H9 (cell line): ENCODE data around the gene SLC22A8. TPM values are rescaled to one million over a fixed set of nuclear protein-coding genes. Genes with fewer than 3 reads are reported as not detected.

Source experiments
- DNase-seq: peaks from one replicate; pipeline ENCODE4 v3.0.0-alpha.2; 2017
- H2AFZ ChIP-seq: one replicate; pipeline ENCODE4 v1.6.1; 2013; ENCODE audit warnings: mild to moderate bottlenecking, low read length, control low read depth, moderate library complexity
- H2AK5ac ChIP-seq: 2 replicates; pipeline ENCODE4 v1.6.1; 2013; ENCODE audit warnings: low read length, control low read depth, mixed read lengths; ENCODE audit not compliant: insufficient read length
- H2BK120ac ChIP-seq: one replicate; pipeline ENCODE4 v1.6.1; 2013; ENCODE audit warnings: low read depth, mild to moderate bottlenecking, low read length, control low read depth, inconsistent platforms; ENCODE audit not compliant: poor library complexity, severe bottlenecking
- H2BK12ac ChIP-seq: 2 replicates; pipeline ENCODE4 v1.6.1; 2013; ENCODE audit warnings: low read length, control low read depth, mixed read lengths, low read depth; ENCODE audit not compliant: insufficient read length
- H2BK15ac ChIP-seq: 2 replicates; pipeline ENCODE4 v1.6.1; 2013; ENCODE audit warnings: low read depth, low read length, control low read depth
- H2BK20ac ChIP-seq: one replicate; pipeline ENCODE4 v1.6.1; 2013; ENCODE audit warnings: low read depth, mild to moderate bottlenecking, low read length, control low read depth, inconsistent platforms; ENCODE audit not compliant: poor library complexity, severe bottlenecking
- H2BK5ac ChIP-seq: 2 replicates; pipeline ENCODE4 v1.6.1; 2013; ENCODE audit warnings: low read length, control low read depth, mixed read lengths; ENCODE audit not compliant: insufficient read length
- H3K14ac ChIP-seq: 2 replicates; pipeline ENCODE4 v1.6.1; 2013; ENCODE audit warnings: low read length, control low read depth; ENCODE audit not compliant: insufficient read depth
- H3K18ac ChIP-seq: 2 replicates; pipeline ENCODE4 v1.6.1; 2013; ENCODE audit warnings: low read depth, mild to moderate bottlenecking, mixed read lengths, low read length, control low read depth; ENCODE audit not compliant: insufficient read length
- H3K23ac ChIP-seq: 2 replicates; pipeline ENCODE4 v1.6.1; 2013; ENCODE audit warnings: low read length, control low read depth, mixed read lengths, low read depth; ENCODE audit not compliant: insufficient read length
- H3K23me2 ChIP-seq: 2 replicates; pipeline ENCODE4 v1.6.1; 2013; ENCODE audit warnings: low read depth, mild to moderate bottlenecking, mixed read lengths, low read length, control low read depth; ENCODE audit not compliant: insufficient read length, poor library complexity, severe bottlenecking
- H3K27ac ChIP-seq: 2 replicates; pipeline ENCODE4 v1.5.1; 2013; ENCODE audit warnings: low read length, control low read depth, mixed read lengths, low read depth; ENCODE audit not compliant: insufficient read length
- H3K27me3 ChIP-seq: 2 replicates; pipeline ENCODE4 v1.6.1; 2013; ENCODE audit warnings: low read length, control low read depth, inconsistent platforms; ENCODE audit not compliant: insufficient read depth
- H3K4ac ChIP-seq: 2 replicates; pipeline ENCODE4 v1.6.1; 2013; ENCODE audit warnings: low read depth, mild to moderate bottlenecking, control low read depth, inconsistent platforms, low read length, moderate library complexity
- H3K4me1 ChIP-seq: 2 replicates; pipeline ENCODE4 v1.6.1; 2013; ENCODE audit warnings: low read length, control low read depth, inconsistent platforms; ENCODE audit not compliant: insufficient read depth
- H3K4me2 ChIP-seq: 2 replicates; pipeline ENCODE4 v1.6.1; 2013; ENCODE audit warnings: low read length, control low read depth, mixed read lengths; ENCODE audit not compliant: insufficient read length, insufficient read depth
- H3K56ac ChIP-seq: 2 replicates; pipeline ENCODE4 v1.6.1; 2013; ENCODE audit warnings: low read depth, mild to moderate bottlenecking, mixed read lengths, low read length, control low read depth; ENCODE audit not compliant: insufficient read length
- H3K79me1 ChIP-seq: 2 replicates; pipeline ENCODE4 v1.6.1; 2013; ENCODE audit warnings: low read depth, mild to moderate bottlenecking, moderate library complexity, low read length, control low read depth, inconsistent platforms; ENCODE audit not compliant: insufficient read depth, poor library complexity, severe bottlenecking
- H3K79me2 ChIP-seq: 2 replicates; pipeline ENCODE4 v1.6.1; 2013; ENCODE audit warnings: low read length, control low read depth, inconsistent platforms; ENCODE audit not compliant: insufficient read depth
- H3K9ac ChIP-seq: 2 replicates; pipeline ENCODE4 v1.6.1; 2013; ENCODE audit warnings: low read length, control low read depth, mixed read lengths; ENCODE audit not compliant: insufficient read length; ENCODE audit errors: extremely low read depth
- H3K9me3 ChIP-seq: one replicate; pipeline ENCODE4 v1.6.1; 2013; ENCODE audit warnings: low read depth, low read length, inconsistent platforms; ENCODE audit not compliant: control insufficient read depth
- H3T11ph ChIP-seq: one replicate; pipeline ENCODE4 v1.6.1; 2013; ENCODE audit warnings: mild to moderate bottlenecking, low read length, control low read depth, inconsistent platforms
- H4K20me1 ChIP-seq: one replicate; pipeline ENCODE4 v1.6.1; 2013; ENCODE audit not compliant: control insufficient read depth, insufficient read length, insufficient read depth
- H4K5ac ChIP-seq: 2 replicates; pipeline ENCODE4 v1.6.1; 2013; ENCODE audit warnings: low read depth, mild to moderate bottlenecking, mixed read lengths, low read length, control low read depth; ENCODE audit not compliant: insufficient read length
- H4K8ac ChIP-seq: replicated peaks from 2 replicates; pipeline ENCODE4 v1.6.1; 2013; ENCODE audit warnings: low read length, control low read depth, mixed read lengths, low read depth; ENCODE audit not compliant: insufficient read length
- H4K91ac ChIP-seq: 2 replicates; pipeline ENCODE4 v1.6.1; 2013; ENCODE audit warnings: low read depth, mild to moderate bottlenecking, moderate library complexity, mixed read lengths, low read length, control low read depth; ENCODE audit not compliant: insufficient read length
- H3K27ac Mint-ChIP-seq, 3 experiments: 2 replicates in 2 of 3; 3 replicates in 1 of 3; pipeline ENCODE4 v1.8.0; 2020 to 2021; ENCODE audit warnings: mixed read lengths in 3 of 3, mild to moderate bottlenecking in 1 of 3, moderate library complexity in 1 of 3
- H3K27me3 Mint-ChIP-seq: 2 replicates; pipeline ENCODE4 v1.8.0; 2021; ENCODE audit warnings: low read depth, mild to moderate bottlenecking, moderate library complexity, mixed read lengths
- H3K36me3 Mint-ChIP-seq, 3 experiments: 2 replicates in 2 of 3; 3 replicates in 1 of 3; pipeline ENCODE4 v1.8.0; 2020 to 2021; ENCODE audit warnings: low read depth in 3 of 3, mixed read lengths in 3 of 3; ENCODE audit not compliant: insufficient read depth in 1 of 3
- H3K4me1 Mint-ChIP-seq, 2 experiments: 2 replicates each; pipeline ENCODE4 v1.8.0; 2020; ENCODE audit warnings: mixed read lengths in 2 of 2
- H3K4me3 Mint-ChIP-seq, 2 experiments: 2 replicates in 1 of 2; 3 replicates in 1 of 2; pipeline ENCODE4 v1.8.0; 2020 to 2021; ENCODE audit warnings: mild to moderate bottlenecking in 2 of 2, mixed read lengths in 2 of 2, moderate library complexity in 1 of 2
- H3K9me3 Mint-ChIP-seq, 2 experiments: 2 replicates in 1 of 2; 3 replicates in 1 of 2; pipeline ENCODE4 v1.8.0; 2020; ENCODE audit warnings: mild to moderate bottlenecking in 2 of 2, mixed read lengths in 2 of 2, moderate library complexity in 1 of 2
- WGBS: extraction: QIAGEN DNeasy Blood & Tissue Kit; methylation state at CpG from one replicate; pipeline ENCODE4 v1.1.7; 2013; ENCODE audit warnings: missing lambda C conversion rate, low lambda C conversion rate, mixed read lengths; ENCODE audit not compliant: insufficient read length; ENCODE audit errors: extremely low coverage; 5-methylcytosine and 5-hydroxymethylcytosine counted together
- total RNA-seq: library from RNA; stranded (reverse); gene quantifications from 2 replicates; pipeline ENCODE4 v1.2.1, GENCODE V29; 2021
- TF ChIP-seq, protein P1 (sequence below): fragments of 200-600 bp; sonication (generic); conservative IDR thresholded peaks from 3 replicates; pipeline ENCODE4 v1.8.0; 2021; ENCODE audit warnings: antibody characterized with exemption, mild to moderate bottlenecking

SLC22A8 gene
- total RNA-seq, 1 experiment from 2014 or later, result not detected

DNA sequence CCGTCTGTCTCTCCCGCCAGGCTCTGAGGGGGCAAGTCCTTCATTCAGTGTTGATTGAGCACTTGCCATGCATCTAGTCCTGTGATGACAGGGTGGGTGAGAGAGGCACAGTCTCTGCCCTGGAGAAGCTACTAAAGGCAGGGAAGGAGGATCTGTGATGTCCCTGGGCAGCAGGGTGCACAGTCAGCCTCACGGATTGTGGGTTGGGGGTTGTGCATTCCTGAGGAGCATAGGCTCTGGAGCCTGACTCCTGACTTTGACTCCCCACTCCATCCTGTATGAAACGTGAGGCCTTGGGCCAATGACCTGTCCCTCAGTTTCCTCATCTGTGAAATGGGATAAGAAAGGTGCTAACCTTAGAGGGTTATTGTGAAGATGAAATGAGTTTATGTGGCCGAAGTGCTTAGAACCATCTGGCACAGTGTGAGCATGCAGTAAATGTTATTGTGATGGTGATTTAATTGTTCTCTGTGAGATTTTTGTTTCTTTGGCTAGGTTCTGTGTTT, 4.7 kb downstream of the SLC22A8 start:
- Histone ChIP-seq H3K4ac (no peak overlapping the region), H2BK120ac (no peak overlapping the region), H4K8ac (no peak overlapping the region), H3K23me2 (no peaks in the 10 kb centered on the region), H3K27ac (no peak overlapping the region), H3K79me2 (no peaks in the 10 kb centered on the region), H3K4me1 (no peaks in the 10 kb centered on the region; the same call in 1 of the 2 replicates), H2BK20ac (no peak overlapping the region), H2AFZ (no peak overlapping the region), H2AK5ac (no peak overlapping the region), H3T11ph (no peak overlapping the region), H2BK12ac (no peak overlapping the region), H3K23ac (no peak overlapping the region), H3K4me2 (no peak overlapping the region), H3K9ac (no peak overlapping the region), H2BK15ac (no peak overlapping the region), H3K14ac (peak overlapping the region; percentile 6; the same call in 1 of the 2 replicates), H4K91ac (no peak overlapping the region), H3K79me1 (no peaks in the 10 kb centered on the region), H3K27me3 (no peaks in the 10 kb centered on the region), H3K18ac (no peak overlapping the region), H3K56ac (no peak overlapping the region), H4K20me1 (no peaks in the 10 kb centered on the region), H4K5ac (no peak overlapping the region), H3K9me3 (no peaks in the 10 kb centered on the region), H2BK5ac (no peak overlapping the region)
- H3K4me3 Mint-ChIP-seq, result no peak overlapping the region
- no peaks in the 10 kb centered on the region; a peak in 1 of 5 replicates for H3K9me3 Mint-ChIP-seq
- TF ChIP-seq, protein P1, sequence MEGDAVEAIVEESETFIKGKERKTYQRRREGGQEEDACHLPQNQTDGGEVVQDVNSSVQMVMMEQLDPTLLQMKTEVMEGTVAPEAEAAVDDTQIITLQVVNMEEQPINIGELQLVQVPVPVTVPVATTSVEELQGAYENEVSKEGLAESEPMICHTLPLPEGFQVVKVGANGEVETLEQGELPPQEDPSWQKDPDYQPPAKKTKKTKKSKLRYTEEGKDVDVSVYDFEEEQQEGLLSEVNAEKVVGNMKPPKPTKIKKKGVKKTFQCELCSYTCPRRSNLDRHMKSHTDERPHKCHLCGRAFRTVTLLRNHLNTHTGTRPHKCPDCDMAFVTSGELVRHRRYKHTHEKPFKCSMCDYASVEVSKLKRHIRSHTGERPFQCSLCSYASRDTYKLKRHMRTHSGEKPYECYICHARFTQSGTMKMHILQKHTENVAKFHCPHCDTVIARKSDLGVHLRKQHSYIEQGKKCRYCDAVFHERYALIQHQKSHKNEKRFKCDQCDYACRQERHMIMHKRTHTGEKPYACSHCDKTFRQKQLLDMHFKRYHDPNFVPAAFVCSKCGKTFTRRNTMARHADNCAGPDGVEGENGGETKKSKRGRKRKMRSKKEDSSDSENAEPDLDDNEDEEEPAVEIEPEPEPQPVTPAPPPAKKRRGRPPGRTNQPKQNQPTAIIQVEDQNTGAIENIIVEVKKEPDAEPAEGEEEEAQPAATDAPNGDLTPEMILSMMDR, result no peak
- no peak for DNase-seq
- H3K4me1 Mint-ChIP-seq, result peaks cover 20 to 31% of the 10 kb centered on the region in 2 experiments
- H3K36me3 Mint-ChIP-seq, result no peaks in the 10 kb centered on the region
- H3K27ac Mint-ChIP-seq, result no peak overlapping the region
- peaks cover 7% of the 10 kb centered on the region for H3K27me3 Mint-ChIP-seq
- no CpG with 5 or more reads among the region's 5 CpGs for WGBS
